OCI-LY7 (cell line): ENCODE data around the gene CHI3L2. TPM values are rescaled to one million over a fixed set of nuclear protein-coding genes. Genes with fewer than 3 reads are reported as not detected.

Experiments used
- BruUV-seq: library from RNA; stranded (reverse); fragments of 400-500 nt; replicated peaks from 2 replicates; lab custom pipeline; 2021; lab: Mats Ljungman, UMichigan
- CTCF ChIA-PET: fragments of 300-600 bp; sonication (Branson Sonifier 250); formaldehyde crosslinking; loops from one replicate; lab custom pipeline; 2022; ENCODE audit warnings: antibody characterized with exemption; ENCODE audit not compliant: unreplicated experiment; lab: Charles Lee
- POLR2A ChIA-PET: fragments of 300-600 bp; sonication (Branson Sonifier 250); formaldehyde crosslinking; loops from one replicate; lab custom pipeline; 2022; ENCODE audit warnings: antibody characterized with exemption; lab: Charles Lee
- DNase-seq: peaks from one replicate; pipeline ENCODE4 v3.0.0-alpha.2; 2015; ENCODE audit warnings: low spot score
- H2AFZ ChIP-seq: fragments of 200-600 bp; sonication (generic), shearing (Covaris generic); 2 replicates; pipeline ENCODE4 v1.6.1; 2014; ENCODE audit warnings: mild to moderate bottlenecking, antibody characterized with exemption, low read length, moderate library complexity
- H3K27ac ChIP-seq: fragments of 200-600 bp; sonication (generic); 2 replicates; pipeline ENCODE4 v1.5.1; 2014; ENCODE audit warnings: mixed run types, low read depth, mild to moderate bottlenecking, moderate library complexity, low read length, inconsistent platforms; ENCODE audit not compliant: poor library complexity, severe bottlenecking
- H3K36me3 ChIP-seq: fragments of 200-600 bp; sonication (generic); 2 replicates; pipeline ENCODE4 v1.6.1; 2014; ENCODE audit warnings: mild to moderate bottlenecking, antibody characterized with exemption, low read length, moderate library complexity, mixed read lengths; ENCODE audit not compliant: insufficient read depth
- H3K4me1 ChIP-seq: fragments of 200-600 bp; sonication (generic); 2 replicates; pipeline ENCODE4 v1.5.1; 2014; ENCODE audit warnings: mild to moderate bottlenecking, low read length; ENCODE audit not compliant: insufficient read depth, poor library complexity, severe bottlenecking
- H3K4me2 ChIP-seq: fragments of 200-600 bp; sonication (generic); 2 replicates; pipeline ENCODE4 v1.6.1; 2014; ENCODE audit warnings: mild to moderate bottlenecking, low read length
- H3K4me3 ChIP-seq: fragments of 200-600 bp; sonication (generic); 2 replicates; pipeline ENCODE4 v1.5.1; 2014; ENCODE audit warnings: mild to moderate bottlenecking, low read depth, low read length; ENCODE audit not compliant: poor library complexity, severe bottlenecking
- H3K79me2 ChIP-seq: fragments of 200-600 bp; sonication (generic); 2 replicates; pipeline ENCODE4 v1.6.1; 2016; ENCODE audit warnings: low read depth, mild to moderate bottlenecking, low read length, moderate library complexity, mixed read lengths; ENCODE audit not compliant: insufficient read depth
- H3K9me2 ChIP-seq: fragments of 200-600 bp; sonication (generic); 2 replicates; pipeline ENCODE4 v1.6.1; 2016; ENCODE audit warnings: mild to moderate bottlenecking, low read length, mixed read lengths; ENCODE audit not compliant: insufficient read depth
- H3K9me3 ChIP-seq: fragments of 200-600 bp; sonication (generic); 2 replicates; pipeline ENCODE4 v1.6.1; 2014; ENCODE audit warnings: mild to moderate bottlenecking, mixed run types, low read length, mixed read lengths
- H4K20me1 ChIP-seq: fragments of 200-600 bp; sonication (generic); 2 replicates; pipeline ENCODE4 v1.6.1; 2014; ENCODE audit warnings: mild to moderate bottlenecking, antibody characterized with exemption, low read length, moderate library complexity, mixed read lengths; ENCODE audit not compliant: insufficient read depth
- EZH2phosphoT487 ChIP-seq: fragments of 200-600 bp; sonication (generic); IDR thresholded peaks from 2 replicates; pipeline ENCODE4 v1.6.1; 2018; ENCODE audit warnings: low read depth, borderline replicate concordance, mild to moderate bottlenecking, mixed run types, antibody characterized with exemption, low read length, moderate library complexity, mixed read lengths
- intact Hi-C: fragments of 100-400 bp; cut with micrococcal nuclease; formaldehyde crosslinking; loops from one replicate; pipeline ENCODE4 v1.10.0; 2022; ENCODE audit not compliant: unreplicated experiment
- total RNA-seq, 2 experiments: library from RNA; depleted of rRNA in 1 of 2; stranded (reverse); fragments of >200 nt in 1 of 2; shearing (Covaris generic) in 1 of 2; gene quantifications; 2 replicates each; pipeline ENCODE4 v1.2.3, GENCODE V29; 2014 to 2022
- TF ChIP-seq, protein P1 (sequence below): fragments of 200-600 bp; sonication (generic); conservative IDR thresholded peaks from 2 replicates; pipeline ENCODE4 v1.5.1; 2014; ENCODE audit warnings: mild to moderate bottlenecking, antibody characterized with exemption, low read length, moderate library complexity, mixed read lengths

The CHI3L2 gene
- total RNA-seq, 2 experiments from 2014 or later = 37.1 to 88.7 TPM

DNA sequence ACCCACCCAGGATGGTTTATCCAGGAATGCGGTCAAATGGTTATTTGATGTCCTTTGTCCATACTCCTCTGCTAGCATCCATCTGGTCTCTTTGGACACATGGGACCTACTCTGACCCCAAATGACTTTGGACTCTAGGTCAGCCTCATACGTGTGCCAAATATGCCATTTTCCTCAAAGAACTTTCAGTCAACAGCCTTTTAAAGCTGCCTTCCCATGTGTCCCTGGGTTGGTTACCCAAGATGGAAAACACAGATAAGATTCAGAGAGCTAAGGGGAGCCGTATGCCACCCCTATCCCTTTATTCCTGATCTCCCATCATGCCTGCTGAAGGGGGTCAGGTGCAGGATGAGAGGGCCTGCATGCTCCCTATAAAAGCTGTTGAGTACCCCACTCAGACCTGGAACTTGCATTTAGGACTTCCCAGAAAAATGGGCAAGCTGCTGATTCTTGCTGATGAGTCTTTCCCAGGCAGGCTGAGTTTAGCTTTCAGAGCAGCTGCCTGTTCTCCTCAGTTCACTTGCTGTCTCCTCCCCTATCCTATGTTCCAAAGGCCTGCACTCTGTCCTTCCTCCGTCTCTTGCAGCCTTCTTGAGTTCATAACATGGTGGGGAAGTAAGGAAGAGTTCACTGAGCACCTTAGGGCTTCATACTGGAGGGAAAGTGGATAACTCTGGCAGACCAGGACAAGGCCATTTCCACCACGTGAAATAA lies 19.8 kb downstream of the CHI3L2 start:
- H3K4me2 ChIP-seq = no peak overlapping the region

DNA sequence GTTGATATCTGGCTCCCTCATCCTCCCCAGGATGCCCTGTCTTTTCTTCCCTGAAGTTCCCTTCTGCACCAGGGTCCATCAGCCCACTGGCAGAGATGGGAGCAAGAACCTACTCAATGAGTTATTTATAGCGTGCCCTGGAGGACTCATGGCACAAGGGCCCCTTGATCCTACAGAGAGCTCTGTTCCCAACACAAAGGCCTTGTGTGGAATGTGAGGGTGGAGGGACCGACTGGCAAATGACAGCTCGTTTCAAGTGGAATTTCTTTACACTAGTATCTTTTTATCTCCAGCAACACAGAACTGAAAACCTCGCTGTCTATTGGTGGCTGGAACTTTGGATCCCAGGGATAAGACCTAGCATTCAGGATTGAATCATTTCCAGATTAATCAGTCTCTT lies 22.4 kb downstream of the CHI3L2 start:
- no peaks in the 10 kb centered on the region for H3K9me2 ChIP-seq
- intact Hi-C loops = no loop called here
- no TSS peak for BruUV-seq
- ChIA-PET POLR2A (interaction anchor here (0.6 to 1.4 kb wide), 4 partner anchors 8 to 336 kb away, joined by 3 to 4 read pairs (median 3); no protein-coding TSS in a partner anchor), CTCF (no interaction called here)
- TF ChIP-seq, protein P1, sequence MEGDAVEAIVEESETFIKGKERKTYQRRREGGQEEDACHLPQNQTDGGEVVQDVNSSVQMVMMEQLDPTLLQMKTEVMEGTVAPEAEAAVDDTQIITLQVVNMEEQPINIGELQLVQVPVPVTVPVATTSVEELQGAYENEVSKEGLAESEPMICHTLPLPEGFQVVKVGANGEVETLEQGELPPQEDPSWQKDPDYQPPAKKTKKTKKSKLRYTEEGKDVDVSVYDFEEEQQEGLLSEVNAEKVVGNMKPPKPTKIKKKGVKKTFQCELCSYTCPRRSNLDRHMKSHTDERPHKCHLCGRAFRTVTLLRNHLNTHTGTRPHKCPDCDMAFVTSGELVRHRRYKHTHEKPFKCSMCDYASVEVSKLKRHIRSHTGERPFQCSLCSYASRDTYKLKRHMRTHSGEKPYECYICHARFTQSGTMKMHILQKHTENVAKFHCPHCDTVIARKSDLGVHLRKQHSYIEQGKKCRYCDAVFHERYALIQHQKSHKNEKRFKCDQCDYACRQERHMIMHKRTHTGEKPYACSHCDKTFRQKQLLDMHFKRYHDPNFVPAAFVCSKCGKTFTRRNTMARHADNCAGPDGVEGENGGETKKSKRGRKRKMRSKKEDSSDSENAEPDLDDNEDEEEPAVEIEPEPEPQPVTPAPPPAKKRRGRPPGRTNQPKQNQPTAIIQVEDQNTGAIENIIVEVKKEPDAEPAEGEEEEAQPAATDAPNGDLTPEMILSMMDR = no peak
- TF ChIP-seq EZH2phosphoT487 = no peak
- no peak overlapping the region for H2AFZ ChIP-seq
- H3K79me2 ChIP-seq = no peaks in the 10 kb centered on the region
- H4K20me1 ChIP-seq = no peaks in the 10 kb centered on the region
- no peak for DNase-seq
- no peak overlapping the region for H3K4me3 ChIP-seq
- H3K9me3 ChIP-seq = no peaks in the 10 kb centered on the region
- no peaks in the 10 kb centered on the region for H3K4me1 ChIP-seq
- no peak overlapping the region for H3K27ac ChIP-seq
- H3K4me2 ChIP-seq = no peak overlapping the region
- H3K36me3 ChIP-seq = no peaks in the 10 kb centered on the region

More for the DNA sequence above, 19.8 kb downstream of the CHI3L2 start:
- no peak overlapping the region for H3K27ac ChIP-seq
- H3K79me2 ChIP-seq = no peaks in the 10 kb centered on the region
- no peaks in the 10 kb centered on the region for H3K9me3 ChIP-seq
- BruUV-seq = no TSS peak
- no peak for DNase-seq
- CTCF ChIA-PET = interaction anchor here (0.6 kb wide), 1 partner anchor 17 kb away, joined by 3 read pairs; no protein-coding TSS in a partner anchor
- no peaks in the 10 kb centered on the region for H3K9me2 ChIP-seq
- no peak overlapping the region for H2AFZ ChIP-seq
- no peak for TF ChIP-seq EZH2phosphoT487
- no peaks in the 10 kb centered on the region for H3K4me1 ChIP-seq
- H3K4me3 ChIP-seq = no peak overlapping the region
- H4K20me1 ChIP-seq = no peaks in the 10 kb centered on the region
- H3K36me3 ChIP-seq = no peaks in the 10 kb centered on the region; the same call in 1 of the 2 replicates
- intact Hi-C loops = no loop called here
- POLR2A ChIA-PET = interaction anchor here (0.6 kb wide), 1 partner anchor 123 kb away, joined by 3 read pairs; no protein-coding TSS in a partner anchor

DNA sequence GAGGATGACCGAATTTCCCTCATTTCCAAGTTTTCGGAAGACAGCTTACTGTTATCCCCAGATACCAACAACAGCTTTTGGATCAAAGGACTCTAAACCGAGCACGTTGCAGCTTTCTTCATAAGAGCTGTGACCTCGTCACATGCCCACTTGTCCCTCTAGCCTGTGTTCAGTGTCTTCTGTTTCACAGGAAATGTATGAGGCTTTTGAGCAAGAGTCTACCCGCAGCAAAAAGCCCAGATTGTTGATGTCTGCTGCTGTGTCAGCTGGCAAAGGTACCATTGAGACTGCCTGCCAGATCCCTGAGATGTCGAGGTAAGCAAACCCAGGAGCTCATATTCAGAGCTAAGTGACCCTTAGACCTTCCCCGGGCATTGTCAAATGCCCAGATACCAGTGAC lies 24.1 kb downstream of the CHI3L2 start:
- H3K4me2 ChIP-seq = no peak overlapping the region
- no peak overlapping the region for H3K4me3 ChIP-seq
- H3K79me2 ChIP-seq = no peaks in the 10 kb centered on the region
- no peak for DNase-seq
- no peaks in the 10 kb centered on the region for H3K9me3 ChIP-seq
- H3K36me3 ChIP-seq = no peaks in the 10 kb centered on the region
- BruUV-seq = no TSS peak
- H3K9me2 ChIP-seq = no peaks in the 10 kb centered on the region
- intact Hi-C loops = no loop called here
- H4K20me1 ChIP-seq = no peaks in the 10 kb centered on the region
- POLR2A ChIA-PET = no interaction called here
- CTCF ChIA-PET = no interaction called here
- TF ChIP-seq, protein P1 = no peak
- no peak for TF ChIP-seq EZH2phosphoT487
- H3K27ac ChIP-seq = no peak overlapping the region
- H2AFZ ChIP-seq = no peak overlapping the region
- no peaks in the 10 kb centered on the region for H3K4me1 ChIP-seq
